ENCODE results near the gene NAALADL1.

NAALADL1 gene

DNA sequence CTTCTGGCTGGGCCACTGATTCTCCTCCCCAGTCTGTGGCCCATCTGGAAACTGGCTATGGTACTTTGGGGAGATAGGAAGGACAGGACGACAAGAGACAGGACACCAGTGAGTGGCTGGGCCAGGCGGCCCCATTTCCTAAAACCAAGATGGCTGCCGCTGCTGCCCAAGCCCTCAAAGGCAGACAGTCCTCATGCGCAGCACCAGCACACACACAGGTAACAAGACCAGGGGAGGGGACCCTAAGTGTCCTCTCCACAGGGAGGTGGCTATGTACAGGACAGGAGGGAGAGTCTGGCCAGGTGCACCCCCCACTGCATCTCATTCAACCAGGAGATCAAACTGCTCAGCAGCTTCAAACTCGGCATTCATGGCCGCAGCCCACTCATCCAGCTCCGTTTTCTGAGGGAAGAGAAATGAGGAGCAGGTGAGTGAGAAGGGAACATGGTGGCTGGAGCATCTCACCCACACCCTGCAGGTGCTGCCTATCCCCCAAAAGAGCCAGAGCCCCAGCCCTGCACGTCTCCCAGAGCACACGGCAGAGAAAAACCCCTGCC is 20.5 kb upstream of the NAALADL1 start:
- H3K4me3 ChIP-seq (ENCODE audit: extremely low read depth, insufficient read depth, low read length, poor library complexity, severe bottlenecking), result no peak overlapping the region
- 87 to 96% methylated on average over 5 to 9 of the region's 9 CpGs for WGBS, 2 experiments (ENCODE audit: insufficient coverage in 2 of 2)
- H3K36me3 ChIP-seq (ENCODE audit: control insufficient read depth, insufficient read depth, low read length), result peaks cover 66% of the 10 kb centered on the region

GRCh38 chr11:65078151-65078550 is 19.8 kb upstream of the NAALADL1 start:
- Histone ChIP-seq H3K4me1 (ENCODE audit: control insufficient read depth, insufficient read depth, low read length, poor library complexity, severe bottlenecking) (peaks cover 7% of the 10 kb centered on the region), H3K4me3 (ENCODE audit: extremely low read depth, insufficient read depth, low read length, poor library complexity, severe bottlenecking) (no peak overlapping the region), H3K27ac (ENCODE audit: low read depth, low read length, severe bottlenecking) (no peak overlapping the region), H3K36me3 (ENCODE audit: control insufficient read depth, insufficient read depth, low read length) (peaks cover 66% of the 10 kb centered on the region), H3K9me3 (ENCODE audit: control insufficient read depth, low read length) (no peaks in the 10 kb centered on the region)
- 90 to 100% methylated on average over 2 to 3 of the region's 3 CpGs for WGBS, 2 experiments (ENCODE audit: insufficient coverage in 2 of 2)

More for the DNA sequence above, 20.5 kb upstream of the NAALADL1 start:
- no peaks in the 10 kb centered on the region for H3K9me3 ChIP-seq (ENCODE audit: control insufficient read depth, low read length)
- H3K27ac ChIP-seq (ENCODE audit: low read depth, low read length, severe bottlenecking), result no peak overlapping the region
- H3K4me1 ChIP-seq (ENCODE audit: control insufficient read depth, insufficient read depth, low read length, poor library complexity, severe bottlenecking), result peaks cover 9% of the 10 kb centered on the region

DNA sequence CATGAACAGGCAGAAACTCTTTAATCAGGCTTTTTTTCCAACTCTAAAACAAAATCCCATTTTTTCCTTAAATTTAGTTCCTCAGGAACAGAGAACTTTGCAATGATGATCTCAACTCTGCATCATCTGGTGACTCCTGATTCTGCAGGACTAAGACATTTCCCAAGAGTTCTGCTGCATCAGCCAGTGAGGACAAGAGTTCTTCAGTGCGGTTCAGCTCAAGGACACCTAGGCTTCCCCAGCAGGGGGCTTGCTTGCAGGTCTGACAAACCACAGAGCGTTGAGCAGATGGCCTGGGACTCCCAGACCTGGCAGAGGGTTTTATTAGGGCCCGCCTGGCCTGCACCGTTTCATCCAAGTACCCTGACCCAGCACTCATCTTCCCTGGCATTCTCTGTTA is 19.1 kb upstream of the NAALADL1 start:
- Histone ChIP-seq H3K4me1 (ENCODE audit: control insufficient read depth, insufficient read depth, low read length, poor library complexity, severe bottlenecking) (no peaks in the 10 kb centered on the region), H3K36me3 (ENCODE audit: control insufficient read depth, insufficient read depth, low read length) (peaks cover 62% of the 10 kb centered on the region), H3K9me3 (ENCODE audit: control insufficient read depth, low read length) (no peaks in the 10 kb centered on the region), H3K4me3 (ENCODE audit: extremely low read depth, insufficient read depth, low read length, poor library complexity, severe bottlenecking) (no peak overlapping the region), H3K27ac (ENCODE audit: low read depth, low read length, severe bottlenecking) (no peak overlapping the region)
- WGBS, 2 experiments (ENCODE audit: insufficient coverage in 2 of 2), result 89 to 92% methylated on average over 2 to 4 of the region's 4 CpGs

DNA sequence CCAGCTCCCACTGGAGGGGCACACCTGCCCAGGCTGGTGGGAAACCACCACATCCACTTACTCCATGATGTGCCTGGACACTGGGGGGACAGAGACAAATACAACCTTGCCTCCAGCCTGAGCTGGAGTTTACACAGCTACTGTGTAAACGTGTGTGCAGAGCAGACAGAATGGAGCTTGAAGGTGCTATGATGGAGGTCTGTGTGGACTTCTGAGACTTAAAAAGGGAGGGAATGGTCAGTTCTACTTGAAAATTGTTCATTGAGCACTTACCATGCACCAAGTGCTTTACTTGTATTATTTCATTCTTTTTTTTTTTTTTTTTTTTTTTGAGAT is 14.2 kb upstream of the NAALADL1 start:
- Histone ChIP-seq H3K36me3 (ENCODE audit: control insufficient read depth, insufficient read depth, low read length) (peaks cover 16% of the 10 kb centered on the region), H3K27ac (ENCODE audit: low read depth, low read length, severe bottlenecking) (no peak overlapping the region), H3K4me3 (ENCODE audit: extremely low read depth, insufficient read depth, low read length, poor library complexity, severe bottlenecking) (no peak overlapping the region), H3K9me3 (ENCODE audit: control insufficient read depth, low read length) (no peaks in the 10 kb centered on the region), H3K4me1 (ENCODE audit: control insufficient read depth, insufficient read depth, low read length, poor library complexity, severe bottlenecking) (no peaks in the 10 kb centered on the region)
- whole genome bisulfite sequencing, 2 experiments (ENCODE audit: insufficient coverage in 2 of 2), result 80 to 100% methylated on average over 1 of the region's 1 CpG

GRCh38 chr11:65071907-65072630 is 13.7 kb upstream of the NAALADL1 start:
- WGBS, 2 experiments (ENCODE audit: insufficient coverage in 2 of 2), result 83 to 93% methylated on average over 2 to 3 of the region's 4 CpGs
- H3K36me3 ChIP-seq (ENCODE audit: control insufficient read depth, insufficient read depth, low read length), result peaks cover 14% of the 10 kb centered on the region
- H3K4me1 ChIP-seq (ENCODE audit: control insufficient read depth, insufficient read depth, low read length, poor library complexity, severe bottlenecking), result no peaks in the 10 kb centered on the region
- H3K4me3 ChIP-seq (ENCODE audit: extremely low read depth, insufficient read depth, low read length, poor library complexity, severe bottlenecking), result no peak overlapping the region
- H3K9me3 ChIP-seq (ENCODE audit: control insufficient read depth, low read length), result no peaks in the 10 kb centered on the region
- no peak overlapping the region for H3K27ac ChIP-seq (ENCODE audit: low read depth, low read length, severe bottlenecking)

GRCh38 chr11:65069217-65069616 is 10.9 kb upstream of the NAALADL1 start:
- Histone ChIP-seq H3K27ac (ENCODE audit: low read depth, low read length, severe bottlenecking) (no peak overlapping the region), H3K36me3 (ENCODE audit: control insufficient read depth, insufficient read depth, low read length) (no peaks in the 10 kb centered on the region), H3K4me3 (ENCODE audit: extremely low read depth, insufficient read depth, low read length, poor library complexity, severe bottlenecking) (no peak overlapping the region), H3K4me1 (ENCODE audit: control insufficient read depth, insufficient read depth, low read length, poor library complexity, severe bottlenecking) (no peaks in the 10 kb centered on the region), H3K9me3 (ENCODE audit: control insufficient read depth, low read length) (no peaks in the 10 kb centered on the region)
- 93 to 100% methylated on average over 1 to 2 of the region's 9 CpGs for WGBS, 2 experiments (ENCODE audit: insufficient coverage in 2 of 2)

GRCh38 chr11:65067446-65067845 is 9.1 kb upstream of the NAALADL1 start:
- Histone ChIP-seq H3K9me3 (ENCODE audit: control insufficient read depth, low read length) (no peaks in the 10 kb centered on the region), H3K4me1 (ENCODE audit: control insufficient read depth, insufficient read depth, low read length, poor library complexity, severe bottlenecking) (no peaks in the 10 kb centered on the region), H3K36me3 (ENCODE audit: control insufficient read depth, insufficient read depth, low read length) (no peaks in the 10 kb centered on the region), H3K4me3 (ENCODE audit: extremely low read depth, insufficient read depth, low read length, poor library complexity, severe bottlenecking) (no peak overlapping the region), H3K27ac (ENCODE audit: low read depth, low read length, severe bottlenecking) (no peak overlapping the region)
- WGBS, 2 experiments (ENCODE audit: insufficient coverage in 2 of 2), result 73 to 90% methylated on average over 4 to 7 of the region's 10 CpGs

- Histone ChIP-seq H3K9me3 (ENCODE audit: control insufficient read depth, low read length) (no peaks in the 10 kb centered on the region), H3K27ac (ENCODE audit: low read depth, low read length, severe bottlenecking) (no peak overlapping the region), H3K4me1 (ENCODE audit: control insufficient read depth, insufficient read depth, low read length, poor library complexity, severe bottlenecking) (no peaks in the 10 kb centered on the region), H3K4me3 (ENCODE audit: extremely low read depth, insufficient read depth, low read length, poor library complexity, severe bottlenecking) (no peak overlapping the region), H3K36me3 (ENCODE audit: control insufficient read depth, insufficient read depth, low read length) (no peaks in the 10 kb centered on the region)
- WGBS, 2 experiments (ENCODE audit: insufficient coverage in 2 of 2), result 60 to 77% methylated on average over 2 to 4 of the region's 4 CpGs
These were observed 8.5 kb upstream of the NAALADL1 start for GRCh38 chr11:65066805-65067291.

DNA sequence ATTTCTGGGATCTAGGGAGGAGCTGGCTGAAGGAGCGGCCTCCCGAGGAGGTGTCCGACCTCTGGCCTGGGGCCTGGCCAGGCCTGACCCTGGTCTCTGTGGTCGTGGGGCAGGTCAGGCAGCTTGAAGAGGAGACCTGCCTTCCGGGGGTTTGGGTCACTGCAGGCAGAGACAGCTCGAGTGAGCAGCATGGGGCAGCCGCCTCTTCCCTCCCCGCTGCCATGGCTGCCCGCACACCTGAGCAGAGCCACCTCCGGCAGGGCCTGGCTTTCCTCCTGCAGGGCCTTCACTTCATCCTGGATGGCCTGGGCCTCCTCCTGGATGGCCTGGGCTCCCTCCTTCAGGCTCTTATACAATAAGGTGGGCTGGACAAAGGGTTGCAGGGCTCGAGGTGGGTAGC is 8.0 kb upstream of the NAALADL1 start:
- Histone ChIP-seq H3K4me1 (ENCODE audit: control insufficient read depth, insufficient read depth, low read length, poor library complexity, severe bottlenecking) (no peaks in the 10 kb centered on the region), H3K27ac (ENCODE audit: low read depth, low read length, severe bottlenecking) (no peak overlapping the region), H3K9me3 (ENCODE audit: control insufficient read depth, low read length) (no peaks in the 10 kb centered on the region), H3K36me3 (ENCODE audit: control insufficient read depth, insufficient read depth, low read length) (no peaks in the 10 kb centered on the region), H3K4me3 (ENCODE audit: extremely low read depth, insufficient read depth, low read length, poor library complexity, severe bottlenecking) (no peak overlapping the region)
- 79 to 87% methylated on average over 10 to 11 of the region's 11 CpGs for WGBS, 2 experiments (ENCODE audit: insufficient coverage in 2 of 2)

GRCh38 chr11:65065851-65066250 is 7.5 kb upstream of the NAALADL1 start:
- H3K27ac ChIP-seq (ENCODE audit: low read depth, low read length, severe bottlenecking), result no peak overlapping the region
- no peaks in the 10 kb centered on the region for H3K9me3 ChIP-seq (ENCODE audit: control insufficient read depth, low read length)
- WGBS, 2 experiments (ENCODE audit: insufficient coverage in 2 of 2), result 92 to 97% methylated on average over 2 to 5 of the region's 7 CpGs
- H3K4me1 ChIP-seq (ENCODE audit: control insufficient read depth, insufficient read depth, low read length, poor library complexity, severe bottlenecking), result no peaks in the 10 kb centered on the region
- no peak overlapping the region for H3K4me3 ChIP-seq (ENCODE audit: extremely low read depth, insufficient read depth, low read length, poor library complexity, severe bottlenecking)
- no peaks in the 10 kb centered on the region for H3K36me3 ChIP-seq (ENCODE audit: control insufficient read depth, insufficient read depth, low read length)

- H3K36me3 ChIP-seq (ENCODE audit: control insufficient read depth, insufficient read depth, low read length), result no peaks in the 10 kb centered on the region
These were observed 6.5 kb upstream of the NAALADL1 start for GRCh38 chr11:65064847-65065240.

More at GRCh38 chr11:65064847-65065240, 6.5 kb upstream of the NAALADL1 start:
- Histone ChIP-seq H3K27ac (ENCODE audit: low read depth, low read length, severe bottlenecking) (no peak overlapping the region), H3K4me3 (ENCODE audit: extremely low read depth, insufficient read depth, low read length, poor library complexity, severe bottlenecking) (no peak overlapping the region), H3K4me1 (ENCODE audit: control insufficient read depth, insufficient read depth, low read length, poor library complexity, severe bottlenecking) (no peaks in the 10 kb centered on the region), H3K9me3 (ENCODE audit: control insufficient read depth, low read length) (no peaks in the 10 kb centered on the region)
- 90 to 100% methylated on average over 2 of the region's 4 CpGs for WGBS, 2 experiments (ENCODE audit: insufficient coverage in 2 of 2)

Data from mesodermal cell (in vitro differentiated cells).